ENCODE measurements around the gene ZMYM2.

ZMYM2 gene

GRCh38 chr13:19993024-19993423 is 34.5 kb downstream of the ZMYM2 start:
- peaks cover 88% of the 10 kb centered on the region for H3K79me2 ChIP-seq (ENCODE audit: insufficient read depth, low read length)
- H3K36me3 ChIP-seq (ENCODE audit: insufficient read depth, low read length): peaks cover 71% of the 10 kb centered on the region
- no peak overlapping the region for H2AFZ ChIP-seq (ENCODE audit: low read depth, low read length)
- no peak overlapping the region for H3K4me2 ChIP-seq (ENCODE audit: insufficient read depth, low read length)
- ATAC-seq (ENCODE audit: insufficient read depth, low read depth) (no peak), DNase-seq (no peak)
- H3K9me3 ChIP-seq (ENCODE audit: insufficient read depth, low read length, severe bottlenecking): no peaks in the 10 kb centered on the region
- H3K4me3 ChIP-seq (ENCODE audit: low read depth in 1 of 2, low read length in 2 of 2): no peak overlapping the region
- H3K9ac ChIP-seq (ENCODE audit: low read depth, low read length): no peak overlapping the region
- no peak for TF ChIP-seq EZH2 (IDR thresholded peaks at IDR 0.05; ENCODE audit: borderline replicate concordance, low read depth, low read length, severe bottlenecking)
- no peaks in the 10 kb centered on the region for H3K27me3 ChIP-seq (ENCODE audit: insufficient read depth, low read length, poor library complexity)
- peaks cover 24% of the 10 kb centered on the region for H4K20me1 ChIP-seq (ENCODE audit: insufficient read depth, low read length)
- H3K4me1 ChIP-seq (ENCODE audit: insufficient read depth, low read length): no peaks in the 10 kb centered on the region
- no peak overlapping the region for H3K27ac ChIP-seq (ENCODE audit: low read length)

GRCh38 chr13:19998960-19999359 is 40.4 kb downstream of the ZMYM2 start:
- Histone ChIP-seq H4K20me1 (ENCODE audit: insufficient read depth, low read length) (peaks cover 6% of the 10 kb centered on the region; the same call in 1 of the 2 replicates), H2AFZ (ENCODE audit: low read depth, low read length) (no peak overlapping the region), H3K9ac (ENCODE audit: low read depth, low read length) (no peak overlapping the region), H3K4me2 (ENCODE audit: insufficient read depth, low read length) (no peak overlapping the region), H3K9me3 (ENCODE audit: insufficient read depth, low read length, severe bottlenecking) (no peaks in the 10 kb centered on the region), H3K36me3 (ENCODE audit: insufficient read depth, low read length) (peaks cover 76% of the 10 kb centered on the region), H3K4me1 (ENCODE audit: insufficient read depth, low read length) (no peaks in the 10 kb centered on the region), H3K4me3 (ENCODE audit: low read depth in 1 of 2, low read length in 2 of 2) (no peak overlapping the region), H3K79me2 (ENCODE audit: insufficient read depth, low read length) (peaks cover 70% of the 10 kb centered on the region), H3K27me3 (ENCODE audit: insufficient read depth, low read length, poor library complexity) (no peaks in the 10 kb centered on the region), H3K27ac (ENCODE audit: low read length) (no peak overlapping the region)
- ATAC-seq (ENCODE audit: insufficient read depth, low read depth) (no peak), DNase-seq (no peak)
- TF ChIP-seq CTCF (IDR thresholded peaks at IDR 0.05; ENCODE audit: borderline replicate concordance, extremely low read depth, low read length, poor library complexity, severe bottlenecking): no peak
- no peak for TF ChIP-seq EZH2 (IDR thresholded peaks at IDR 0.05; ENCODE audit: borderline replicate concordance, low read depth, low read length, severe bottlenecking)

GRCh38 chr13:20000062-20000552 is 41.6 kb downstream of the ZMYM2 start:
- no peak for DNase-seq
- Histone ChIP-seq H4K20me1 (ENCODE audit: insufficient read depth, low read length) (peaks cover 6% of the 10 kb centered on the region; the same call in 1 of the 2 replicates), H3K9ac (ENCODE audit: low read depth, low read length) (no peak overlapping the region), H3K27ac (ENCODE audit: low read length) (no peak overlapping the region), H3K36me3 (ENCODE audit: insufficient read depth, low read length) (peaks cover 75% of the 10 kb centered on the region), H3K9me3 (ENCODE audit: insufficient read depth, low read length, severe bottlenecking) (no peaks in the 10 kb centered on the region), H3K4me2 (ENCODE audit: insufficient read depth, low read length) (no peak overlapping the region), H3K4me1 (ENCODE audit: insufficient read depth, low read length) (no peaks in the 10 kb centered on the region), H3K79me2 (ENCODE audit: insufficient read depth, low read length) (peaks cover 67% of the 10 kb centered on the region), H3K27me3 (ENCODE audit: insufficient read depth, low read length, poor library complexity) (no peaks in the 10 kb centered on the region), H2AFZ (ENCODE audit: low read depth, low read length) (no peak overlapping the region), H3K4me3 (ENCODE audit: low read depth in 1 of 2, low read length in 2 of 2) (no peak overlapping the region)
- no peak for ATAC-seq (ENCODE audit: insufficient read depth, low read depth)
- TF ChIP-seq CTCF (IDR thresholded peaks at IDR 0.05; ENCODE audit: borderline replicate concordance, extremely low read depth, low read length, poor library complexity, severe bottlenecking): no peak
- no peak for TF ChIP-seq EZH2 (IDR thresholded peaks at IDR 0.05; ENCODE audit: borderline replicate concordance, low read depth, low read length, severe bottlenecking)

GRCh38 chr13:20001366-20002190 is 43.1 kb downstream of the ZMYM2 start:
- Histone ChIP-seq H3K4me1 (ENCODE audit: insufficient read depth, low read length) (no peaks in the 10 kb centered on the region), H3K36me3 (ENCODE audit: insufficient read depth, low read length) (peaks cover 76% of the 10 kb centered on the region), H3K9me3 (ENCODE audit: insufficient read depth, low read length, severe bottlenecking) (no peaks in the 10 kb centered on the region), H4K20me1 (ENCODE audit: insufficient read depth, low read length) (peaks cover 6% of the 10 kb centered on the region; the same call in 1 of the 2 replicates), H3K27ac (ENCODE audit: low read length) (no peak overlapping the region), H3K4me2 (ENCODE audit: insufficient read depth, low read length) (no peak overlapping the region), H3K79me2 (ENCODE audit: insufficient read depth, low read length) (peaks cover 54% of the 10 kb centered on the region), H3K9ac (ENCODE audit: low read depth, low read length) (no peak overlapping the region), H3K27me3 (ENCODE audit: insufficient read depth, low read length, poor library complexity) (no peaks in the 10 kb centered on the region), H2AFZ (ENCODE audit: low read depth, low read length) (no peak overlapping the region), H3K4me3 (ENCODE audit: low read depth in 1 of 2, low read length in 2 of 2) (no peak overlapping the region)
- DNase-seq (no peak), ATAC-seq (ENCODE audit: insufficient read depth, low read depth) (no peak)
- no peak for TF ChIP-seq EZH2 (IDR thresholded peaks at IDR 0.05; ENCODE audit: borderline replicate concordance, low read depth, low read length, severe bottlenecking)
- no peak for TF ChIP-seq CTCF (IDR thresholded peaks at IDR 0.05; ENCODE audit: borderline replicate concordance, extremely low read depth, low read length, poor library complexity, severe bottlenecking)
